Activated CD4-positive, alpha-beta T cell treated with anti-CD3 and anti-CD28 coated beads for 24 hours (primary cell): Measurements from ENCODE around the gene HOXD3.

ENCODE experiments used
- DNase-seq, 2 donors: peaks; one replicate each; pipeline ENCODE4 v3.0.0-alpha.2; 2020; ENCODE audit warnings: low read depth in 2 of 2

Gene HOXD3

DNA sequence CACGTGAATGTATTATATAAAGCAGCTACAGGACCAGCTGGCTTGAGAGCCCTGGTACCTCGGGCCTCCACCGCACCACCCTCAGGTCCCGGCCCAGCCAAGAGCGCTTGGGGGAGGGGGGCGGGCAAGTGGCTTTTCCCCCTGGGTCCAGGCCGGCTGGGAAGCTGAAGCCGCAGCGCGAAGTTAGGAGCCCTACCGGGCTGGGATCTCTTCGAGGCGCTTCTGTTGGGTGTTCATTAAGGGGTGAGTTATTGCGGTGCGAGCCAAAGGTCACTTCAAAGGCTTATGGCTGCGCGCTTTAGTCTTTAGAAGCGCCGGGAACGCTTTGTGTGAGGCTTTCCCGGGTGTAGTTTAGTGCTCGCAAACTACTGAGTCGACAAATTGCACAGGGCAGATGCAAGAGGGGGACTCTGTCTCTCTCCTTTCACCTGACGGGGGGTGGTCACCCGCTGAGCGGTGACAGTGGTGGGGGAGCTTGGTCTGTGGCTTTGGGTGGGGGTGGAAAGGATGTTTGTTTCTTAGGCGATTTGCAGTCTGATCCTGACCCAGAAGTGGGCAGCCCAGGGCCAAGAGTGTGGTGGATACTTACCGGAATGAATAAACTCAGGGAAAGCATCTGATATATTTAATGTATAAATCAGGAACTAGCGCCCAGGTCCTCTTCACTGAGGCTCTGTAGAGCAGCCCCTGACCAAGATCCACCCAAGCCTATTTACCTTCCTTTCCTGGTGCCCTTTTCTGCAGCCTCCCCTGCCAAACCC, 6.0 kb downstream of the HOXD3 start:
- no peak for DNase-seq

DNA sequence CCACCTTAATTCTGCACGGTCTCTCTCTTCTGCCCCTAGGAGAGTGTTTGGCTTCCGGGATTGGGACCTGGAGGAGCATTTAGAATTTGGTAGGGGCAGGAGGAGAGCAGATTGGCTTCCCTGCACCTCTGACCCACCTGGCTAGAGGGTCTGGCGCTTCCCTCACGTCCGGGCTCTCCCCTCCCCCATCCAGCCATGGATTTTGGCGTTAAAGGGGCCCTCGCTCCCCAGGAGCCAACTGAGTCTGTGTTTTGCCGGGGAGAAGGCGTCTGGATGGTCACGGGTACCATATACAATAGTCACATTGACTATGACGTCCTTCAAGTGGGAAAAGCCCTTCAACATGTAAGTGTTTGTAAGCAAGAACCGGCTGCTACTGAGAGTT, 6.6 kb downstream of the HOXD3 start:
- DNase-seq: no peak

DNA sequence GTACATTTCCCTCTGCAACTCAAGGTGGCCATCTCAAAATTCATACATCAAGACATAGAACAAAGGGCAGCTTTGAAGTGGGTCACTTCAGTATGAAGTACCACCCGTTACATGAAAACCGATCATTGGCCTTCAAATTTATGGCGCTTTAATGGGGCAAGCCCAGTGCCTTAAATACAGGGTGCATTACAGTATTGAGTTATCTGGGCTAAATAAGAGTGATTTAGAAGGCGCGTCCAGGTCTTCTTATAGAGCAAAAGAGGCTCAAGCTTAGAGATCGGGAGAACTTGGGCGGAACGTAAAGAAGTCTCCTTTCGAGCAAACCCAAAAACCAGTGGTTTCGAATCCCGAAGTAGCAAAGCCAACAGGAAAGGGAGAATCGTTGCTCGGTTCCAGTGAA, 7.1 kb downstream of the HOXD3 start:
- DNase-seq: no peak

DNA sequence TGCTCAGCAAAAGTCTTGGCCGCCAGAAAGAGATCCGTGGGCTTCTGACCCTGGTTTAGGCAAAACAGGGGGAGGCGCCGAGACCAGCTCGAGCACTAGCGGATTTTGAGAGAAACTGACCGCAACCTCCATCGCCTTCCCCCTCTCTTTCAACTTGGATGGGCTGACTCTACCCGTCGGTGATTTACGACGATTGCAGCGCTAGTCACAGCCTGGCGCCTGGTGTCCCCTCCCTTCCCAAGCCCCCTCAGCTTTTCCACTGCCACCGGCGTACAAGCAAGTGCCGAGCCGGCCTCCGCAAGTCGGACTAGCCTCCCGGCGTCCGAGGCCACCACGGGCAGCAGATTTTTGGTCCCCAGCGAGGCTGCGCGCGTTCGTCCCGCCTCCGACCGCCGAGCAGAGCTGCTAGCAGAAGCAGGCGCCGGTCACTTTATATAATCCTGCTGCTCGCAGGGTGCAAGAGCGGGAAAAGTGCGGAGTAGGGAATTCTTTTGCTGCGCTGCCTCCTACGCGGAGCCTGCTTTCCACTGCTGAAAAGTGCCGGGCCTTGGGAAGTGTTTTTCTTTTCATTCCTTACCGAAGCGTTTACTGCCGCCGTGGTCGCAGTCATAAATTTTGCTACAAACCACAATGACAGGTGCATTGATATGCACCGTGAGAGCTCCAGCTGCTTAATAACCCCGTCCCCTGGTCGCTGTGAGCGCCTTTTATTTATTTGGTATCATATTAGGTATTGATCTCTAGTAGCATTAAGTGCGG, 7.7 kb downstream of the HOXD3 start:
- no peak for DNase-seq

DNA sequence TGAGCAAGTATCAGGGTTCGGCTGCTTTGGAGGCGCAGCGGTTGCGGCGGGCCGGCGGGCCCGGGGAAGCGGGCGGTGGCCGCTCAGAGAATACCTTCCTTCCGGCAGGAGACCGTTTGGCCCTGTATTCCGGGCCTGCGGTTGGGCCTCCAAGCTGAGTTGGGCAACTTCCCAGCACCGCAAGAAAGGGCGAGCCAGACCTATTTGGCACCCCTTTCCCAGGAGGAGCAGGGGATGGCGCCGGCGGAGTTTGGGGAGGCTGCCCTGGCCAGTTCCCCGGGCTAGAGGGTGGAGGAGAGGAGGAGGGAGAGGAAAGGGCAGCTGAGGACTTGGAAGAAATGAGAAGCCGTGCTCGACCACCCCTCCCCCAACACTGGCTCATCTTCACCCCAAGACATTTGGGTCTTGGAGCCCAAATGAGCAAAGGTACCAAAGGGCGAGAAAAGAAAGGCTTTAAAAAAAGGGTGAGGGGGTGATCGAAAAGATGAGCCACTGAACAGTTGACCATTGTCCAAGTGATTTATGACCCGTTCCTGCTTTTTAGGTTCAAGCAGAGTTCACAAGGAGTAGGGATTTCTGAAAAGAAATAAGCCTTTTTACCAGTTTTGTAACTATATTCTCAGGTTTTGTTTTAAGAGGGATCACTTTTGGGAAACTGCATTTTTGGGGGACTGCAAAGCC, 8.4 kb downstream of the HOXD3 start:
- DNase-seq: no peak

DNA sequence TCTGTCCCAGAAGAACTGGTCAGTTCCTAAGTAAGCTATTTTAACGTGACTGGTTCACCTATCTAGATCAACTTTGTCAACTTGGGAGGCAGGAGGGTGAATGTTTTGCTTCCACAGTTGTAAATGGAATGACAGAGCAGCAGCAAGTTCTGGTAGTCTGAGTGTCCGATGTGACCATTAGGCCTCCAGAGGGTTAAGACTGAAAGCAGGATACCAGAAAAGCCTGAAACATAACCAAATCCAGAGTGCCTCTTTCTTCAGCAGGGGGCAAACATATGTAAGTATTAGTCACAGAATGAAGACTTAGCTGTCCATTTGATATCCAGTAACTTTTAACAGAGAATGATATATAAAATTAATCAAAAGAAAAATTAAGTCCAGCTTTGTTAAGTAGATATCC, 9.2 kb downstream of the HOXD3 start:
- no peak for DNase-seq

DNA sequence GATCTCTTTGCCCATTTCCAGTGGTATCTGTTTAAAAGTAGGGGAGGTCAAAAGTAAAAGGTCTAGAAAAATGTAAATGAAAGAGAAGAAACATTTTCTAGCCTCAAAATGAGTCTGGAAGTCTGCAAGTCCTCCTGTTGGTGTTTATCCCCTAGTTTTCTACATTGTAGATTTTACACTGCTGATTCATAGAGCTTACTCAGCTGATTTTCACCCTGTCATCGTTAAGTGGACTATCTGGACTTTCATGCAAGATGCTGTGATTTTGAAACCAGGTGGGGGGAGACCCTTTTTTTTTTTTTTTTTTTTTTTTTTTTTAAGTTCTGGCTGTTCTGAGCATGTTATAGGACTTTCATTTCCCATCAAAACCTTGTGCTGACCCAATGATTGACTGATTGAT, 10.3 kb downstream of the HOXD3 start:
- DNase-seq: no peak

DNA sequence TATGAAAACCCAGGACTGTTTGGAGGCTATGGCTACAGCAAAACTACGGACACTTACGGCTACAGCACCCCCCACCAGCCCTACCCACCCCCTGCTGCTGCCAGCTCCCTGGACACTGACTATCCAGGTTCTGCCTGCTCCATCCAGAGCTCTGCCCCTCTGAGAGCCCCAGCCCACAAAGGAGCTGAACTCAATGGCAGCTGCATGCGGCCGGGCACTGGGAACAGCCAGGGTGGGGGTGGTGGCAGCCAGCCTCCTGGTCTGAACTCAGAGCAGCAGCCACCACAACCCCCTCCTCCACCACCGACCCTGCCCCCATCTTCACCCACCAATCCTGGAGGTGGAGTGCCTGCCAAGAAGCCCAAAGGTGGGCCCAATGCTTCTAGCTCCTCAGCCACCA, 12.1 kb downstream of the HOXD3 start:
- no peak for DNase-seq

DNA sequence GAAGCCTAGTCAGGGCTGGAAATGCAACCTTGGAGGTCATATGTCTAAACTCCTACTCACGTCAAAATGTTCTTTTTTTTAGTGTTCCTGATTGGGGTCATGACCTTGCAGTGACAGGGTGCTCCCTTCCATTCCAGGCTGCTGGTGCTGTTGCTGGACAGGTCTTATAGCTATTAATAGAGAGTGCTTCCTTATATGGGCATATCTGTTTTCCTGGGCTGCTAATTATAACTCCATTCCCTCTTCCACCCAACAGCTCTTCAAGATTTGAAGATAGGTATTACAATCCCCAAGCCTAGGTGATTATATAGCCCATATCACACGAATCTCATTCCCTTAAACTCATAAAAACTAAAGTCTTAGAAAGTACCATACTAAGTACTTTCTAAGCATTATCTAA, 12.6 kb downstream of the HOXD3 start:
- DNase-seq: no peak

DNA sequence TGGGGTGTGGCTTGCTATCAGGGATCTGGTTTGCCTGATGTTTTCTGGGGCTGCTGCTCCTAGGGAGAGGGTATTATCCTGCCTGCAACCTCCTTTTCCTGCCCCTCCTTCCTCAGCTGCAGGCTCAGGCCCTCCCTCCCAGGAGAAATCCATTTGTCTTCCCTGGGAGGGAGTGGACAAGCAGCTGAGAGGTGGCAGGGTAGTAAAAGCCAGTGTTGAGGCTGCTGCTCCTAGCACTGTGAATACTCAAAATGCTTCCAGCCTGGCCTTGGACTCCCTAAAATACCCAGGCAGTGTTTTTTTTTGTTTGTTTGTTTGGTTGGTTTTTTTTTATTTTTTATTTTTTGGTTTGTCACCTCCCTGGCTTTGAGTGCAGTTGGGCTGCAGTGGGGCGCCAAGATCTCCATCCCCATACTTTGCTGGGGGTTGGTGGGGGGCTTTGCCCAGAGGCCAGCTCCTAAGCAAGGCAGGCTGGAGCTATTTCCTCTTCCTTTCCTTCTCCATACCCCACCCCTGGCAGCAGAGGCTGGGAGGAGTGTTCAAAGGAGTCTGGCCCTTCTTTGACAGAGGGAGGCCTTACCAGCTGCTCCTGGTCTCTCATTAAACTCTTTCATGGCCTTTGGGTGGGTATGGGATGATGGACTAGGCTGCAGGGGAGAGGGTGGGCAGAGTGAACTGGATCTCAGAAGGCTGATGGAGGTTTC, 13.6 kb downstream of the HOXD3 start:
- no peak for DNase-seq

DNA sequence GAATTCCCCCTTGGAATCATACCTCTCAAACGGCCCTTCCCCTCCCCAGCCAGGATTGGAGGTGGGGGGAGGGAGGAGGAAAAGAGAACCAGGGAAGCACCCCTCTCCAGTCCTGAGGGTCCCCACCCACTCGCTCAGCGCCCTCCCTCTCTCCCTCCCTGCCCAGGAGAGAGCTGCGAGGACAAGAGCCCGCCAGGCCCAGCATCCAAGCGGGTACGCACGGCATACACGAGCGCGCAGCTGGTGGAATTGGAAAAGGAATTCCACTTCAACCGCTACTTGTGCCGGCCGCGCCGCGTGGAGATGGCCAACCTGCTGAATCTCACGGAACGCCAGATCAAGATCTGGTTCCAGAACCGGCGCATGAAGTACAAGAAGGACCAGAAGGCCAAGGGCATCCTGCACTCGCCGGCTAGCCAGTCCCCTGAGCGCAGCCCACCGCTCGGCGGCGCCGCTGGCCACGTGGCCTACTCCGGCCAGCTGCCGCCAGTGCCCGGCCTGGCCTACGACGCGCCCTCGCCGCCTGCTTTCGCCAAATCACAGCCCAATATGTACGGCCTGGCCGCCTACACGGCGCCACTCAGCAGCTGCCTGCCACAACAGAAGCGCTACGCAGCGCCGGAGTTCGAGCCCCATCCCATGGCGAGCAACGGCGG, 14.4 kb downstream of the HOXD3 start:
- no peak for DNase-seq

DNA sequence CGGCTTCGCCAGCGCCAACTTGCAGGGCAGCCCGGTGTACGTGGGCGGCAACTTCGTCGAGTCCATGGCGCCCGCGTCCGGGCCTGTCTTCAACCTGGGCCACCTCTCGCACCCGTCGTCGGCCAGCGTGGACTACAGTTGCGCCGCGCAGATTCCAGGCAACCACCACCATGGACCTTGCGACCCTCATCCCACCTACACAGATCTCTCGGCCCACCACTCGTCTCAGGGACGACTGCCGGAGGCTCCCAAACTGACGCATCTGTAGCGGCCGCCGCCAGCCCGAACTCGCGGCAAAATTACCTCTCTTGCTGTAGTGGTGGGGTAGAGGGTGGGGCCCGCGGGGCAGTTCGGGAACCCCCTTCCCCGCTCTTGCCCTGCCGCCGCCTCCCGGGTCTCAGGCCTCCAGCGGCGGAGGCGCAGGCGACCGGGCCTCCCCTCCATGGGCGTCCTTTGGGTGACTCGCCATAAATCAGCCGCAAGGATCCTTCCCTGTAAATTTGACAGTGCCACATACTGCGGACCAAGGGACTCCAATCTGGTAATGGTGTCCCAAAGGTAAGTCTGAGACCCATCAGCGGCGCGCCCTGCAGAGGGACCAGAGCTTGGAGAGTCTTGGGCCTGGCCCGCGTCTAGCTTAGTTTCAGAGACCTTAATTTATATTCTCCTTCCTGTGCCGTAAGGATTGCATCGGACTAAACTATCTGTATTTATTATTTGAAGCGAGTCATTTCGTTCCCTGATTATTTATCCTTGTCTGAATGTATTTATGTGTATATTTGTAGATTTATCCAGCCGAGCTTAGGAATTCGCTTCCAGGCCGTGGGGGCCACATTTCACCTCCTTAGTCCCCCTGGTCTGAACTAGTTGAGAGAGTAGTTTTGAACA, 15.1 kb downstream of the HOXD3 start:
- DNase-seq: no peak

DNA sequence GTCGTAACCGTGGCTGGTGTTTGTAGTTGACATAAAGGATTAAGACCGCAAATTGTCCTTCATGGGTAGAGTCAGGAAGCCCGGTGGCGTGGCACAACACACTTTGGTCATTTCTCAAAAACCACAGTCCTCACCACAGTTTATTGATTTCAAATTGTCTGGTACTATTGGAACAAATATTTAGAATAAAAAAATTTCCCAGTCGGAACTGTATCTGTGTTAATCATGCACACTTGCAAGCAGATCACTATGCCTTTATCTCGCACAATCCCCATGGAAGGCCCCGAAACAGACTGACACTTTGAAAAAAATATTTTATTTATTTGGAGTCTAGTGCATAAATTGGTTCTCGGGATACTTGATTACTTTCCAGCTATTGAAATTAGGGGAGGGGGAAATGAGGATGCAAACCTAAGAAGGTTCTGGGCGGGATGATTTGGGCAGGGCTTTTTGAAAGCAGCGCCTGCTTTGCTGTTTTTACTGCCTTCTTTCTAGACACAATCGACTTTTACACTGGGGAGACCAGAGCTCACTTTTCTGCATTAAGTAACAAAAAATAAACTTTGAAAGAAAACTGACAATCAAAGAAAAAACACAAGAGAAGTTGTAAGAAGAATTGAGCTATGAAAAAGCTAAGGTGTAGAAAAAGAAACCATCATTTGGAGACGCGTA, 15.9 kb downstream of the HOXD3 start:
- DNase-seq: no peak

DNA sequence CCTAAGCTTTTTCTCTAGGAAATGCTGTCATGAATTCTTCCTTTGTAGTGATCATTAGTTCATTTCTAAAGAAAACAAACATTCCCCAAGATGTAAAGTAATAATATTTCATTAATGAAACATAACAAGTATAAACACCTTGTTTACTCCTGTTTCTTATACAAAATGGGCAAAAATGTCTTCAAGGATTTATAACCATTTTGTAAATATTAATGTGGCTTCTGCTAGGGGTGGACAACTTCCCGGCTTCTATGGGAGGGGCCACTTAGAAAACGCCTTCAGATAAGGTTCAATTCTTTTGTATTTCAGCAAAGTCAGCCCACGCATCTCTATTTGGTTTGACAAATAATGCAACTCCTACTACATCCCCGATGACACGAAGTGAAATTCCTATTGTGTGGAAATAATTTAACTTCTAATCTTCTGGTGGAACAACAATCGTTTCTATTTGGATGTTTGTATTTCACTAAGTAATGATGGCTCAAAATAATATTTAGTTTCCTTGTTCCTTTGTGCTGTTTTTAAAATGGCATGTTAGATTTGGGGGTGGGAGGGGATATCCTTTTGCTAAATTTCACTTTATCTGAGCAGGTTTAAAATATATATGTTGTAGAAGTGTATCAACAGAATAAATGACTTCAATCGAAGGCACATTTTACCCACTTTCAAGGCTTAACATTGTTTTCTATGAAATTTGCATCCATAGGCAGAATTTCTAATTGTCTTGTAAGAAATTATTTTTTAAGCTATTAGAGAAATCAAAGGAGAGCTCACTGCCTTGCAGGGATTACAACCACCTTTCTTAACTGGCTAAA, 16.7 kb downstream of the HOXD3 start:
- no peak for DNase-seq

DNA sequence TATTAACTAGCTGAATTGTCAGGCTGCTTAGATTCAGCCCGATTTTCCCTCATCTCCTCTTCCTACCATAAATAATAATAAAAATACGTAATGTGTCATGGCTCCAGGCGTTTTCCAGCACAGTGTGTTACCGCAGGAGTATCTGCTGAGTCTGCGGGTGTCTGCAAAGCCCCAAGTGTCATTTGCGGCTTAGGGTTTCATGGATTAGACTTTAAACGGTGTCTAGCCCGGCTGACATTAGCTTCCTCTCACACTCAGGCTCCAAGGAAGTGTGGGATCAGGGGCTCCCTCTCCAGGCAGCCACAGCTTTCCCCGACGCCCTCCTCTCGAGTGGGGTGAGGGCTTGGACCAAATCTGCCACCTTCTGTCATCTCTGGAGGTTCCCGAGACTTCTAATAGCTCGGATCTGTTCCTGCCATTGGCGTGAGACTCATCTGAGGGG, 17.3 kb downstream of the HOXD3 start:
- no peak for DNase-seq

DNA sequence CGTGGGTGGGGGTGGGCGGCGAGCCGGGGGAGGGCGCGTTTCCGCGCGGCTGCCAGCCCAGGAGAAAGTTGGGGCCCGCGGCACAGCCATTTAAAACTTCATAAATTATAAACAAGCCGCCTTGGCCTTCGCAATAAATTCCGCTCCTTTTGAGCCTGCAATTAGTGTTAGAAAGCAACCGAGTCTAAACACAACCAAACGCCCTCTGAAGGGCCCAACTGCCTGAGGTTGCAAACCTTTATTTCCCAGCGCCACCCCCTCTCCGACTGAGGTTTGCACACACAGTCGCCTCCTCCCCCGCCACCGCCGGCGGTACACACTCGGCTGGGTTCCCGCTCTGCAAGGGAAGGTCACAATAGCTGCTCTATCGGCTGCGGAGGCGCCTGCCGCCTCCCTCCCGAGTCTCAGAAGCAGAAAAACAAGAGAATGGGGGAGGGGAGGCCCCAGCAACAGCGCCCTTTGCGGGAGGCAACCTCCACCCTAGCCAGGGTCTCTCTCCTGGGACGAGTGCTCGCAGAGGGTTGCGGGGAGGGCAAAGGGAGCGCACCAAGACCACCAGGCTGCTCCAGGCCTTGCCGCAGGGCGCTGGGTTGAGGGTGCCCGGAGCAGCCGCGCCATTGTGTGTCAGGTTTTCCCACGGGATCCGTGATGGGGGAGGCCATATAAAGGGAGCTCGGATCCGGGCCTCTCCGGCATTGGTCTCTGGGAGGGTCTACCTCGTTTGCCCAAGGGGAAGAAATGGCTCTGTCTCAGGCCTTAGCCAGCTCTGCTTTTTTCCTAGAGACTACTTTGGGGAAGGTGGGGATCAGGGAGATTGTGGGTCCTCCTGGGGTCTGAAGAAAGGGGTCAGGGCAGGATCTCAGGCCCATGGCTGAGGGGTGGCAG, 18.0 kb downstream of the HOXD3 start:
- DNase-seq: no peak

DNA sequence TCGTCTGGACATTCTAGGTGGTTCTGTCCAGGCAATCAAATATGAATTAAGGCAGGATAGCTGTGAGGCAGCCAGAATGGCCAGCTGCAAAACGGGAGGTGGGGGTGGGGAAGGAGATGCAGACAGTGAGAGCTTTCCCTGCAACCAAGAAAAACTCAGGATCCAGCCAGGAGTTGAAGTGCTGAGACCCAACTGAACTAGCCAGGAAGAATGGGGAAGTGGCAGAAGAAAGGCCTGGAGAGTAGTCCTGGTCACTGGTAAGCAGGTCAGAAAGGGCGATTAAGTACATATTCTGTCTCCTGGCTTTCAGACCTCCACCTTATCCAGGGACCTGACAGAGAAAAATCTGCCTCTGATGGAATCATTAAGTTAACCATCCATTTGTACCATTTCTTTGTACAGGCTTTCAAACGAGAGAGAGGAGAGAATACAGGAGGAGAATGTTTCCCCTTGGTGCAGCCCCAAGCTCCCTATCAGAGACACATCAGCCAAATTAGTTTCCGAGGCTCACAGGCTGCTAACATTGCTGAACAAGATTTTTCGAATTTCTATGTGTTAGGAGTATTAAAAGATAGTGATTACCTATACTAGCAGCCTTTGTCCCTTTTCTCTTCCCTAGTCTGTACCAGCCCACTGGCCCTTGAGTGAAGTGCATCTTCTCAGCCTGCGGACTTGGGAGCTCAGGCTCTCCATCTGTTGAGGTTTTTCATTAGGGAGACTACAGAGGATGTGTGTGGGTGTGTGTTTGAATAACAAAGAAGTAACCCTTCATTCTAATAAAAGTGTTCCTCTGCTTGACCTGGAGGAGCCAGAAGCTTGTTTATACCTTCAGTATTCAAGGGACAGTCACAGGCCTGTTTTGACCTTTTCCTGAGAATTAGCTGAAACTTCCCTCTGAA, 18.9 kb downstream of the HOXD3 start:
- DNase-seq: no peak
